Subcutaneous abdominal adipose tissue (tissue), 5 donors: ENCODE measurements around the gene GDF9.
"Not testable (repeated sequence)": the region's sequence is repeated elsewhere in the genome, so short reads cannot be mapped to it uniquely, and the experiment has no call there.

Experiments used
- H3K27ac ChIP-seq: one replicate; pipeline ENCODE4 v1.7.0; 2013; ENCODE audit warnings: low read depth, mild to moderate bottlenecking, inconsistent platforms, low read length, moderate library complexity
- H3K27me3 ChIP-seq, 5 donors: one replicate each; pipeline ENCODE4 v1.7.0; 2013; ENCODE audit warnings: low read length in 5 of 5, inconsistent platforms in 1 of 5; ENCODE audit not compliant: control insufficient read depth in 5 of 5, insufficient read depth in 4 of 5
- H3K36me3 ChIP-seq, 5 donors: one replicate each; pipeline ENCODE4 v1.7.0; 2013; ENCODE audit warnings: low read length in 5 of 5; ENCODE audit not compliant: control insufficient read depth in 5 of 5, insufficient read depth in 5 of 5
- H3K4me1 ChIP-seq, 5 donors: one replicate each; pipeline ENCODE4 v1.7.0; 2013; ENCODE audit warnings: low read length in 5 of 5, mild to moderate bottlenecking in 3 of 5, moderate library complexity in 1 of 5; ENCODE audit not compliant: control insufficient read depth in 5 of 5, insufficient read depth in 5 of 5
- H3K4me3 ChIP-seq, 5 donors: one replicate each; pipeline ENCODE4 v1.7.0; 2013; ENCODE audit warnings: low read length in 5 of 5, low read depth in 1 of 5
- H3K9ac ChIP-seq, 5 donors: one replicate each; pipeline ENCODE4 v1.7.0; 2013; ENCODE audit warnings: low read length in 5 of 5, mild to moderate bottlenecking in 4 of 5, moderate library complexity in 3 of 5
- H3K9me3 ChIP-seq, 5 donors: one replicate each; pipeline ENCODE4 v1.7.0; 2013; ENCODE audit warnings: low read length in 5 of 5; ENCODE audit not compliant: control insufficient read depth in 5 of 5
- donor health status: healthy.
- donor health status: healthy.
- donor health status: healthy.
- donor health status: healthy.
- donor health status: healthy.

The GDF9 gene

DNA sequence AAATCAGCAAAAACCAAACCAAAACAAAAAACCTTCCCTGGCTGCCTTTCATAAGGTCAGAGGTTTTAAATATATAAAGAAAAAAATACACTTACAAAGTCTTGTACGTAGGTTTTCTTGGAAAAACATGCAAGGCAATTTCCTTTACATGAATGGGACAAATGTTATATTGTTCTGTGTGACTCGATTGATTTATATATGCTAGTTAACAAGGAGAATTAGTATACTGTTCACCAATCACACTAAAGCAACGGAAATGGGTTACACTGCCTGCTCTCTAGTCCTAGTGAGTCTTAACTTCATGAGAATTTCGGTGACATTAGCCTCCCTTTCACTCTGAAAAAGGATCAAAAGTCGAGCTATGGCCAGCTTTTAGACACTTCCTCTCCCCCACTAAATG lies 5.5 kb downstream of the GDF9 start:
- Histone ChIP-seq H3K4me3 (no peak overlapping the region), H3K9me3 (no peaks in the 10 kb centered on the region)

DNA sequence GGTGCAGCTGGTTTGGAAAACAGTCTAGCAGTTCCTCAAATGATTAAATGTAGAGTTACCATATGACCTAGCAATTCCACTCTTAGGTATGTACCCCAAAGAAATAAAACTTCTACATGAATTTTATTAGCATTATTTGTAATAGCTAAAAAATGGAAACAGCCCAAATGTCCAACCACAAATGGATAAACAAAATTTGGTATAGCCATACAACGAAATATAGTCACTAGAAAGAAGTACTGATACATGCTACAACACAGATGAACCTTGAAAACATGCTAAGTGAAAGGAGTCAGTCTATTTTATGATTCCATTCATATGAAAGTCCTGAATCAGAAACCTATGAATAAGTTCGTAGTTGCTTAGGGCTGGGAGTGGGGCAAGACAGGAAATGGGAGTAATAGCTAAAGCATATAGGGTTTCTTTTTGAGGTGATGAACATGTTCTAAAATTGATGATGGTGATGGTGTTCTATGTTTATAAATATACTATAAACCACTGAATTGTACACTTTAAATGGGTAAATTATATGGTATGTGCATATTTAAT lies 6.3 kb downstream of the GDF9 start:
- Histone ChIP-seq H3K9me3 (no peaks in the 10 kb centered on the region), H3K27me3 (peaks cover 0 to 3% (median 0%) of the 10 kb centered on the region in 5 donors), H3K4me1 (no peaks in the 10 kb centered on the region), H3K36me3 (no peaks in the 10 kb centered on the region), H3K27ac (no peak overlapping the region), H3K9ac (no peak overlapping the region), H3K4me3 (no peak overlapping the region)

More for the DNA sequence above, 5.5 kb downstream of the GDF9 start:
- H3K27me3 ChIP-seq, result no peaks in the 10 kb centered on the region
- no peak overlapping the region for H3K27ac ChIP-seq
- H3K36me3 ChIP-seq, result no peaks in the 10 kb centered on the region
- no peak overlapping the region for H3K9ac ChIP-seq
- peaks cover 0 to 5% (median 3%) of the 10 kb centered on the region in 5 donors for H3K4me1 ChIP-seq

DNA sequence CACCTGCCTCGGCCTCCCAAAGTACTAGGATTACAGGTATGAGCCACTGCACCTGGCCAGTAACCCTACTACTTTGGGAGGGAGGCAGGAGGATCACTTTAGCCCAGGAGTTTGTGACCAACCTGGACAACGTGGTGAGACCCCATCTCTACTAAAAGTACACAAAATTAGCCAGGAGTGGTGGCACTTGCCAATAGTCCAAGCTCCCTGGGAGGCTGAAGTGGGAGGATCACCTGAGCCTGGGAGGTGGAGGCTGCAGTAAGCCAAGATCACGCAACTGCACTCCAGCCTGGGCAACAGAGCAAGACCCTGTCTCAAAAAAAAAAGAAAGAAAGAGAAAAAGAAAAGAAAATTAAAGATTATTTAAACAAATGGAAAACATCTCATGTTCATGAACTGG lies 10.3 kb downstream of the GDF9 start:
- no peaks in the 10 kb centered on the region for H3K4me1 ChIP-seq
- no peak overlapping the region for H3K4me3 ChIP-seq

DNA sequence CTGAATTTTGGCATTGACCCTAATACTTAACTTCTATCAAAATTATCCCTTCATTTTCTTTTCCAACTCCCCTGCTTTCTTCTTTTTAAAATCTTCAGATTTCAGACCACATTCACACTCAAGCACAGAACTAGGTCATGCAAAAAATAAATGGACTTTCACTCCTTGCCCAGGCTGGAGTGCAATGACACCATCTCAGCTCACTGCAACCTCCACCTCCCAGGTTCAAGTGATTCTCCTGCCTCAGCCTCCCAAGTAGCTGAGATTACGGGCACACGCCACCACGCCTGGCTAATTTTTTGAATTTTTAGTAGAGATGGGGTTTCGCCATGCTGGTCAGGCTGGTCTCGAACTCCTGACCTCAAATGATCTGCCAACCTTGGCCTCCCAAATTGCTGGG lies 11.3 kb downstream of the GDF9 start:
- not testable (repeated sequence) for H3K9me3 ChIP-seq, H3K4me1 ChIP-seq, H3K36me3 ChIP-seq, H3K27me3 ChIP-seq, H3K9ac ChIP-seq, H3K27ac ChIP-seq, H3K4me3 ChIP-seq

More for the DNA sequence above, 10.3 kb downstream of the GDF9 start:
- no peak overlapping the region for H3K27ac ChIP-seq
- peaks cover 0 to 3% (median 0%) of the 10 kb centered on the region in 5 donors for H3K27me3 ChIP-seq
- H3K9ac ChIP-seq, result no peak overlapping the region
- no peaks in the 10 kb centered on the region for H3K36me3 ChIP-seq
- no peaks in the 10 kb centered on the region for H3K9me3 ChIP-seq

DNA sequence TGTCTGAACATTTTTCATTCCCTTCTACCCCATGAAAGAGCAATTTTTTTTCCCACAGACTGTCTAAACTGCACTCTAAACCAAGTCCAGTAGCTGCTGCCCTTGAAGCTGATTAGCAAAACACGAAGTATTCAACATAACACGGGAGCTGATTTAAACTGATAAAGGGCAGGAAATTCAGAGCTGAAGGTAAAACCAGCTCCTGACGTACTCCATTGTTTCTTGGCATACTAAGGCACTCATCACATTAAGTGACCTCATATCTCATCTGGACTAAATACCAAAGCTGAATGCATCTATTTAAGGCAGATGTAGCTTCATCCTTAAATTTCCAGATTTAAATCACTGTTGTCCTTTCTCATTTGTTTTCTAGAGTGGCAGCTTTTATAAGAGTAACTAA lies 12.0 kb downstream of the GDF9 start:
- no peak overlapping the region for H3K9ac ChIP-seq
- H3K4me3 ChIP-seq, result no peak overlapping the region
- H3K36me3 ChIP-seq, result no peaks in the 10 kb centered on the region
- H3K4me1 ChIP-seq, result no peaks in the 10 kb centered on the region
- H3K27ac ChIP-seq, result no peak overlapping the region
- peaks cover 0 to 3% (median 0%) of the 10 kb centered on the region in 5 donors for H3K27me3 ChIP-seq
- no peaks in the 10 kb centered on the region for H3K9me3 ChIP-seq

DNA sequence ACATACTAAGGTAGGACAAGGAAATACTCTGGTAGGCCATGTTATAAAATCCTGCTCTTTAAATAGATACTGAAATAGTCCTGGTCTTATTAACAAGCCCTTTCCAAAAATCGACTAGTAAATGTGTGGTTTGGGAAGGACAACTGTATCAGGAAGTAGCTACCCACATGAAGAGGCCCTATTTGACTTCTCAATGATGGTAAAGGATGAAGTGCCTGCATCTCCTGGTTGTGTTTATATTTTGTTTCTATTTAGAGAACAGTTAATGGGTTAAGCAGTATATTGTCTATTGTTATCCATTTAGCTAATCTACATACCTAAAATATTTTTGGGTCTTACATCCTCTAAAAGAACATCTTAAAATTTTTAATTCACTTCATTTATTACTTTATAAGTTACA lies 12.5 kb downstream of the GDF9 start:
- no peaks in the 10 kb centered on the region for H3K9me3 ChIP-seq
- H3K4me3 ChIP-seq, result no peak overlapping the region
- no peaks in the 10 kb centered on the region for H3K36me3 ChIP-seq
- H3K27ac ChIP-seq, result no peak overlapping the region
- peaks cover 0 to 3% (median 0%) of the 10 kb centered on the region in 5 donors for H3K27me3 ChIP-seq
- H3K4me1 ChIP-seq, result no peaks in the 10 kb centered on the region
- no peak overlapping the region for H3K9ac ChIP-seq

DNA sequence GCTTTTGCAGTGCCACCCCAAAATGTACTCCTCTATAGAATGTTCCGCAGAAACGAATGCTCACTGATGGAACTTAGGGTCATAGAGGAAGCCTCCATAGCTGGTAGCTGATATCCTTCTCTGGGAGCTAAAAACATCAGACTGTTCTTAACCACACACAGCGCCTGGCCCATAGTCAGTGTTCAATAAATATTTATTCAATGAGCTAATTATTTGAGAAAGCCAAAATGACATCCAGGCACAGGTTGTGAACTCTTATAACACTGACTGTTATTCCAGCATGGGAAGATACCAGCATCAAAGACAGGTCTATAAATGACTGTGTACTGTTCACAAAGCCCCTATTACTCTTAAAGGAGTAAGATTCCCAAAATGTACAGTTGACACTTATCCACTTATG lies 12.9 kb downstream of the GDF9 start:
- H3K4me3 ChIP-seq, result no peak overlapping the region
- no peaks in the 10 kb centered on the region for H3K9me3 ChIP-seq
- no peaks in the 10 kb centered on the region for H3K36me3 ChIP-seq
- H3K27me3 ChIP-seq, result peaks cover 0 to 3% (median 0%) of the 10 kb centered on the region in 5 donors
- H3K9ac ChIP-seq, result no peak overlapping the region
- H3K4me1 ChIP-seq, result no peaks in the 10 kb centered on the region
- H3K27ac ChIP-seq, result no peak overlapping the region

DNA sequence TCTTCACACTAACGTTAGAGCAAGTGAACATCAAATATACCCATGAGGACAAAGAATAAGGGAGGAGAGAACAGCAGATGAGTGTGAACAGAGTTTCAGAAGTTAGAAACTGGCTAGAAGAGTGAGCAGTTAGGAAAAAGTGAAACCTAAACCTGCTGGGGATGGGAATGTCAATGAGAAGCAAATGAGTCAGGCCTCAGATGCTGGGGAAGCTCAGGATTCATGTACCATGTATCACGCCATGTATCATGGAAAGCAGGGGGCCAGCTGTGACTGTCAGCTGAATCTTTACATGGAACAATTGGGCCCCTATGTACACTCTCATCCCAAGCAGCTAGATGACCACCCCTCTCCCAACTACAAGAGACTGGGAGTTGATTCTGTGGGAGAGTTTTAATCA lies 16.2 kb downstream of the GDF9 start:
- Histone ChIP-seq H3K27ac (no peak overlapping the region), H3K4me3 (no peak overlapping the region), H3K9ac (no peak overlapping the region), H3K4me1 (no peaks in the 10 kb centered on the region), H3K9me3 (no peaks in the 10 kb centered on the region), H3K36me3 (no peaks in the 10 kb centered on the region), H3K27me3 (no peaks in the 10 kb centered on the region)

DNA sequence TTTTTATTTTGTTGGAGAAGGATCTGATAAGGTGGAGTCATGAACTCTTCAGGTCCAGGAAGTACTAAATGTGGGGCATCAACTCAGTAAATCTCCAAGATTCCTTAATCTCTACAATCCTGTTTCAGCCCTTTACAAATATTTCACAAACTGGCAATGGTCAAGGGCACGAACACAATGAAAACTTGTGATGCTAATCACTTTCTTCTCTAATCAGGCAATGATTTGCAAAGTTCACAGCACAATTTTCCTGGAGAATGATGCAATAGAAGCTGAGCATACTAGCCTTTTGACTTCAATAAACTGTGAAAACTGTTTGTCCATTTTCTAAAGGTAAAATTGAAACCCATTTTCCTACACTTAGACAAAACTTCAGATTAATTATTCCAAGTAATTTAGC lies 16.9 kb downstream of the GDF9 start:
- Histone ChIP-seq H3K27me3 (no peaks in the 10 kb centered on the region), H3K9me3 (no peaks in the 10 kb centered on the region), H3K4me3 (no peak overlapping the region), H3K4me1 (no peaks in the 10 kb centered on the region), H3K36me3 (no peaks in the 10 kb centered on the region), H3K9ac (no peak overlapping the region), H3K27ac (no peak overlapping the region)

DNA sequence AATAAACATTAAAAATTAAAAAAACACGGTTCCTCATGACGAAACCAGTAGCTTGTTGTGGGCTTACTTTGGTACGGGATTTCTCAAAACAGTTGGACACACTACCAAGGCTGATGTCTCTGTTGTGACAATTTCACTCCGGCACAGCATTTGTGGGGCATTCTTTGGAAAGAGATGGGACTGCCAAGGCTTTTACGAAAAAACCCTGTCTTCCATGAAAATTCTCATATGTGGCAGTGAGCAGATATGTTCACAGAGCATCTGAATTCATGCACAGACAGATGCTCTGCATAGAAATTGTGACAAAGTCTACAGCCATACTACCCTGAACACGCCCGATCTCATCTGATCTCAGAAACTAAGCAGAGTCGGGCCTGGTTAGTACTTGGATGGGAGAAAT lies 18.0 kb downstream of the GDF9 start:
- Histone ChIP-seq H3K27me3 (no peaks in the 10 kb centered on the region), H3K27ac (no peak overlapping the region), H3K9me3 (no peaks in the 10 kb centered on the region), H3K4me3 (no peak overlapping the region), H3K9ac (no peak overlapping the region), H3K36me3 (no peaks in the 10 kb centered on the region), H3K4me1 (no peaks in the 10 kb centered on the region)

DNA sequence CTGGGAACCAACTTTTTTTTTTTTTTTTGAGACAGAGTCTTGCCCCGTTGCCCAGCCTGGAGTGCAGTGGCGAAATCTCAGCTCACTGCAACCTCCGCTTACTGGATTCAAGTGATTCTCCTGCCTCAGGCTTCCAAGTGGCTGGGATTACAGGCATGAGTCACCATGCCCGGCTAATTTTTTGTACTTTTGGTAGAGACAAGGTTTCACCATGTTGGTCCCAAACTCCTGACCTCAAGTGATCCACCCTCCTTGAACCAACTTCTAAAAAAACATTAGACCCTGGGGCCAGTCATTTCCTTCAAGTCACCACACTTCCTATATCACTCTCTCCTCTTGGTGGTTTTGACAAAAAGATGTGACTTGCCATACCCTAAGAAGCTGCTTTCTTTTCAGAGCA lies 25.0 kb downstream of the GDF9 start:
- Histone ChIP-seq H3K9ac (no peak overlapping the region), H3K36me3 (no peaks in the 10 kb centered on the region), H3K27ac (no peak overlapping the region), H3K9me3 (no peaks in the 10 kb centered on the region), H3K27me3 (no peaks in the 10 kb centered on the region), H3K4me3 (no peak overlapping the region), H3K4me1 (peaks cover 0 to 34% (median 13%) of the 10 kb centered on the region in 5 donors)
